B cell (primary cell): ENCODE data around the gene CCNE1.

Experiments
- EZH2 ChIP-seq: IDR thresholded peaks from 2 replicates; pipeline ENCODE4 v1.6.1; 2012; ENCODE audit warnings: borderline replicate concordance, low read depth, mild to moderate bottlenecking, moderate library complexity, low read length; ENCODE audit not compliant: insufficient read depth, poor library complexity, severe bottlenecking
- TF ChIP-seq, protein P1 (sequence below): fragments of 200-600 bp; IDR thresholded peaks from one replicate; pipeline ENCODE4 v1.8.0; 2022; ENCODE audit warnings: antibody characterized with exemption, mild to moderate bottlenecking

DNA sequence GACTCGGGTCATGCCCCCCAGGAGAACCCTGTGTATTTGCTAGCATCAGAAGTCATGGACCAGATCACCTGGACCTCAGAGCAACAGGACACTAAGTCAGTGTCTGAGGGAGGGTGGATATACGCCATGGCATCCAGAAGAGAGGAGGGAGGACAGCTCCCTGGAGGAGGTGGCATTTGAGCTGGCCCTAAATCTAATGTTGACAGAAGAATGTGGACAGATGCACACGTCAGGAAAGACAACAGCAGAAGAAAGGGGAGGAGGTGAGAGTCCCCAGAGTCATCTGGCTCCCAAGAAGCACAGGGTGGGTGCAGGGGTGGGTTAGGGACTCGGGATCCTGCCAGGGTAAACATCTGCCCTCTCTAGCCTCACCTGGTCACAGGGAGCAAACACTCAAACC is 24.5 kb upstream of the CCNE1 start:
- TF ChIP-seq, protein P1, sequence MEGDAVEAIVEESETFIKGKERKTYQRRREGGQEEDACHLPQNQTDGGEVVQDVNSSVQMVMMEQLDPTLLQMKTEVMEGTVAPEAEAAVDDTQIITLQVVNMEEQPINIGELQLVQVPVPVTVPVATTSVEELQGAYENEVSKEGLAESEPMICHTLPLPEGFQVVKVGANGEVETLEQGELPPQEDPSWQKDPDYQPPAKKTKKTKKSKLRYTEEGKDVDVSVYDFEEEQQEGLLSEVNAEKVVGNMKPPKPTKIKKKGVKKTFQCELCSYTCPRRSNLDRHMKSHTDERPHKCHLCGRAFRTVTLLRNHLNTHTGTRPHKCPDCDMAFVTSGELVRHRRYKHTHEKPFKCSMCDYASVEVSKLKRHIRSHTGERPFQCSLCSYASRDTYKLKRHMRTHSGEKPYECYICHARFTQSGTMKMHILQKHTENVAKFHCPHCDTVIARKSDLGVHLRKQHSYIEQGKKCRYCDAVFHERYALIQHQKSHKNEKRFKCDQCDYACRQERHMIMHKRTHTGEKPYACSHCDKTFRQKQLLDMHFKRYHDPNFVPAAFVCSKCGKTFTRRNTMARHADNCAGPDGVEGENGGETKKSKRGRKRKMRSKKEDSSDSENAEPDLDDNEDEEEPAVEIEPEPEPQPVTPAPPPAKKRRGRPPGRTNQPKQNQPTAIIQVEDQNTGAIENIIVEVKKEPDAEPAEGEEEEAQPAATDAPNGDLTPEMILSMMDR: no peak
- TF ChIP-seq EZH2: no peak
